GM19035 (cell line): ENCODE data around the gene CFAP97D2.
A peak's percentile ranks its signal among the peaks of the same experiment; 100 is the strongest.
"Not testable (repeated sequence)": the region's sequence is repeated elsewhere in the genome, so short reads cannot be mapped to it uniquely, and the experiment has no call there.

Source experiments
- ATAC-seq: cut with Tn5 transposase; IDR thresholded peaks from one replicate; pipeline ENCODE4 v1.9.1; 2021; ENCODE audit not compliant: unreplicated experiment

The CFAP97D2 gene

DNA sequence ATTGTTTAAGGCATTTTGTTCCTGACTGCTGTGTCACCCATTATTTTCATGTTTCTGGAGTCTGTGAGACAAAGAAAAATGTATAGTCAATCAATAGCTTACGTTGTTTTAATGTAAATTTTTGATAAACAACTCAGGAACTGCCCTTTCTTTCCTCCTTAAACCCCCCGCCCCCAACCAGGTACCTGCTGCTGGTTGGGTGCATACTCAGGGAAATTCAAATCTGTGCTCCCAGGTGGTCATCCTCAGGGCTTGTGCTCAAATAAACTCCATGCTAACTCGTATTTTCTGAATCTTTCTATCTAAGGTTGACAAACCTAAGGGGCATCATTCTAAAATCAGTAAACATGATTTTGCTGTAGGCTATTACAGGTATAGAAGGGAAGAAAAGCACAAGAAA is 51.5 kb downstream of the CFAP97D2 start:
- no peak for ATAC-seq

DNA sequence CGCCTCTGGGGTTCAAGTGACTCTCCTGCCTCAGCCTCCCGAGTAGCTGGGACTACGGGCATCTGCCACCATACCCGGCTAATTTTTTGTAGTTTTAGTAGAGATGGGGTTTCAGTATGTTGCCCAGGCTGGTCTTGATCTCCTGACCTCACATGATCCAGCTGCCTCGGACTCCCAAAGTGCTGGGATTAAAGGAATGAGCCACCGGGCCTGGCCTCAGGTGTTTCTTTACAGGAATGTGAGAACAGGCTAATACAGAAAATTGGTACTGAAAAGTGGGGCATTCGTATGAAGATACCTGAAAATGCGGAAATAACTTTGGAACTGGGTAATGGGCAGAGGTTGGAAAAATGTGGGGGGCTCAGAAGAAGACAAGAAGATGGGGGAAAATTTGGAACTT is 52.8 kb downstream of the CFAP97D2 start:
- no peak for ATAC-seq

DNA sequence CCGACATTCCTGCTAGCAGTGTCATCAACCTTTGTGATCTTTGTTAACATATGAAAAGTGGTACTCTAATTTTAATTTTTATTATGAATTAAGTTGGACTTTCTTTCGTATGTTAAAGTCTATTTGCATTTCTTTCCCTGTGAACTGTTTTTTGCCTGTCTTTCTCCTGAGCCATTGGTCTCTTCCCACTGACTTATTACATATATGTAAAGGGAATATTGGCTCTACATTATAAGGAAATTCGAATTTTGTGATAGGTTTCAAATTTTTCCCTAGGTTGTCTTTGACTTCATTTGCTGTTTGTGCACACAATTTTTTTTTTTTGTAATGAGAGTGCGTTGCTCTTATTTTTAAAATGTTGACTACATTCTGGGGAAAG is 55.2 kb downstream of the CFAP97D2 start:
- no peak for ATAC-seq

DNA sequence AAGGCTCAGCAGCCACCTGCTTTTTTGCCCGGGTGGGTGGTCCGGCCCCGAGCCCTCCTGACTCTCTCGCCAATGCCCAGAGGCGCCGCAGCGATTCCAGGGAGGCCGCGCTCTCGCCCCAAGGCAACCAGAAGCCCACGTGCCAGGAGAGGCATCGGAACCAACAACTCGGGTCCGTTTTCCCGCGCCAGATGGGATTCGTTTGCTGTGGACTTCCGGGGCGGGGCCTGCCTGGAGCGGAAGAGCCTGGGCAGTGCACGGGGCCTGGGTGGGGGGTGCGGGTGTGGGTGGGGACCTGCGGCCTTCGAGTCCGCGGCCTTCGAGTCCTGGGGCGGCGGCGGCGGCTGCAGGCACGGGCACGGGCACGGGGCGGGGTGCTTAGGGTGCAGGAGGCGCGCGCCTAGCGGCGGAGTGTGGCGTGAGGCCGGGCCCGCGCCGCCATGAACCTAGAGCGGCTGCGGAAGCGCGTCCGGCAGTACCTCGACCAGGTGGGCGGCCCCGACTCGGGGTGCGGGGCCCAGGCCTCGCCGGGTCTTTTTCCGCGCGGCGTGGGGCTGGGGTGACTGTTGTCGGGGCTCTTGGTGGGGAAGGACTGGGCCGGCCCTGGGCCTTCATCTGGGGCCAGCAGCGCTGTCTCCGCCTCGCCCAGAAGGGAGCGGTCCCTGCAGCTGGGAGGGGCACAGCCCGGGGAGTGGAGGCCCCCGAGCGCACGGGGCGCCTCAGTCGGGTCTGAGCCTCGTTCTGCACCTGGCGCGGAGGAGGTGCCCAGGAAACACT is 55.8 kb downstream of the CFAP97D2 start, which contains the start of gene CDC16:
Gene CDC16 (plus strand): TSS at position 253 of the 777 bp plus-strand sequence. CDS start 188 bp downstream, at position 441.
- ATAC-seq = peak; percentile 91

DNA sequence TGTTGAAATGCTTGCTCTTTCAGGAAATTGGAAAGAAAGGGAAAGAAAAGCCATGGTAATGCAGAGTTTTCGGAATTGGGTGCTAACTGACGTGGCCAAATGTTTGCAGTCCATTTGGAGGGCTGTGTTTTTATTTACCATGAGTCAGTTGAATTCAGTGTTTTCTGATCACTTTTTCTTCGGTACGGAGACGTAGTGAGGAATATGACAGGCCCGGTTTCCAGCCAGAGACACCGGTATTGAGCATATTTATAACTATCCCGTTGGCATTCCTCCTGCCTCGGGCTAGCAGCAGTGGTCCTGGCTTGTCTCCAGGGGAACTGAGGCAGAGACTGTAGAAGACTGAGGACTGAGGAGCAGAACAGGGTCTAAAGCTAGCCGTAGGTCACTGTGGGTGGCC is 56.6 kb downstream of the CFAP97D2 start:
- no peak for ATAC-seq

DNA sequence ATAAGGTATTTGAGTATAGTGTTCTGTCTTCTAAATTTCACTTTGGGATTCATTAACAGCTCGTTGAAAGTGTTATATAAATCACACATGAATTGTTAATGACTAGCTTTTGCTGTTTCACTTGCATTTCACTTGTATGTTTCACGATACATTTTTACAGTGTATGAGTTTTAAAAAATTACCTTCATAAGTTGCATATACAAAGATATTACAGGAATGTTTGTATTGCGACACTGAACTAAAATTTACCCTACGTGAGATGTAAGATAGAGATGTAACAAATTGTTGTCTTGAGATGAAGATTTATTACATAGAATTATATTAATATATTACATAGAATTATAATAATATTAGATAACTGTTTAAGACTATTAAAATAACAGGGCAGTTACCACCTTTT is 57.2 kb downstream of the CFAP97D2 start:
- ATAC-seq = no peak

DNA sequence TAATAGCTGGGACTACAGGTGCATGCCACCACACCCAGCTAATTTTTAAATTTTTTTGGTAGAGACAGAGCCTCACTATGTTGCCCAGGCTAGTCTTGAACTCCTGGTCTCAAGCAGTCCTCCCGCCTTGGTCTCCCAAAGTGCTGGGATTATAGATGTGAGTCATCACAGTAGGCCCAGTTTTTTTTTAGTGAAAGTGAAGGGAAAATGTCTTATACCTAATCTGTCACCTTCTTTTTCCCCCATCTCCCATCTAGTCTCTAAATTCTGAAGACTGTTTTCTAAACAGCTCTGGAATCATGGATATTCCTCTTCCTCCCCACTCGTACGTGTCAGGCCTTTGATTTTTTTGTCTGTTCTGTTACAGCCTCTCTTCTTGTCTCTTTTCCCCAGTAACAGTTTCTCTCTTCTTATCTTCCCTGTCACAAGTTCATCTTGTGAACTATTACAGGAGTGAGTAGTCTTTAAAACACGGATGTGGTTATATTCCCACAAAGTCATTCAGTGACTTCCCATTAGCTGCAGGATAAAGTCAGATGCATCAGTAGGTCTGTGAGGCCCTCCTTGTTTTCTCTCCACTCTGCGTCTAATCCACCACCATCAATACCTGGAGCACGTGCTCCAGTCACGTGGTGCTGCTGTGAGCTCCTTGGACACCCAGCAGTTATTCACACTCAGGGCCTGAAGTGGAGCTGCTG is 58.5 kb downstream of the CFAP97D2 start:
- ATAC-seq = no peak

DNA sequence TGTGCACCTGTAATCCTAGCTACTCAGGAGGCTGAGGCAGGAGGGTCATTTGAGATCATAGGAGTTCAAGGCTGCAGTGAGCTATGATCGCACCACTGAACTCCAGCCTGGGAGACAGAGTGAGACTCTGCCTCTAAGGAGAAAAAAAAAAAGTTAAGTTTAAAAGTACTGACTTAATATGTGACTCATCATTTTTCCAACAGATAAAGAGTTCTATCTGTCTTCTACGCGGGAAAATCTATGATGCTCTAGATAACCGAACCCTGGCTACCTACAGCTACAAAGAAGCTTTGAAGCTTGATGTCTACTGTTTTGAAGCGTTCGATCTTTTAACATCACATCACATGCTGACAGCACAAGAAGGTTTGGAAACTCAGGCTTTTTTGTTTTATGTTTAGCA is 62.9 kb downstream of the CFAP97D2 start:
- ATAC-seq = no peak

DNA sequence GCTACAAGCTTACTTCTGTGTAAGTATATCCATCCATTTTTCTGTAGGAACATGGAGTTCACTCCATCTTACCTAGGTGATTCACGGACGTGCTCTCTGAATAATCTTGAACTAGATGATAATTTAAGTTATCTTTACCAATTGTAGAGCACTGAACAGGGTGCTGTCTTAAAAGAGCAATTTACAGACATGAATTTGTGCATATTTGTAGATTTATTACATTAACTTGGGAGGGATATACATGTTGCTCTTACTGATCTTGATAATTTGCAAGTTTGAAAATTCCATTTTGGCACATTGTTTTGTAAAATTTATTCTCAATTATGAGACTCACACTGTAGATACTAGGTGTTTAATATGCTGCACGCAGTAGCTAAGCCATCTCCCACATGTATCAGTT is 64.9 kb downstream of the CFAP97D2 start:
- ATAC-seq = no peak

DNA sequence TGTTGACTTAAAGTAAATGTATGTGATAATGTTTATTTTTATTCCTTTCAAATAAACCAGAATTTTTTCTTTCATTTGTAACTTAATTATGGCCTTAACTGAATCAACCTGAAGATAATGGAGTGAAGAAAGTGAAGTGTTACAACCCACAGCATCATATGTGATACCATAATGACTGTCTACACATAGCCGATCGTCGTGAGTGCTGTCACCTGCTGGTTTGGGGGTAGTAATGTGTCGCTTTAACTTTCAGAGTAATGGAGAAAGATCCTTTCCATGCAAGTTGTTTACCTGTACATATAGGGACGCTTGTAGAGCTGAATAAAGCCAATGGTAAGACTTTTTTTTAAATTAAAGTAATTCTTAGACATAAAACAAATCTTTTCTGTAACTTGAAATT is 65.6 kb downstream of the CFAP97D2 start:
- ATAC-seq = no peak

DNA sequence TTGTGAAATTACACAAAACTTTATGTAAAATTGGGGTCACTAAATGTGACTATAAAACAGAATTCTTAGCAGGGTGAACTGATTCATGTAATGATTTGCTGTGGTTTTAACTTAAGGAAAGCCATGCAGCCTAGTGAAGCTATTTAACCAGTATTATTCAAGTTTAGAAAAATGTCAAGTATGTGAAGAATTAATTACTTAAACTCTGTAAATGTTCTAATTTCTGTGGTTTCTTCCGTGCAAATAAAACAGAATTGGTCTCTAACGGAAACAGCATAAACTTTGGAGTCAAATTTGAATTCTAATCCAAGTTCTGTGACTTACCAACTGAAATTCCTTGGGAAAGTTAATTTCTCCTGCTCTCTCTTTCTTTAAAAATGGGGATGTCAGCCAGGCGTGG is 69.0 kb downstream of the CFAP97D2 start:
- ATAC-seq = no peak

DNA sequence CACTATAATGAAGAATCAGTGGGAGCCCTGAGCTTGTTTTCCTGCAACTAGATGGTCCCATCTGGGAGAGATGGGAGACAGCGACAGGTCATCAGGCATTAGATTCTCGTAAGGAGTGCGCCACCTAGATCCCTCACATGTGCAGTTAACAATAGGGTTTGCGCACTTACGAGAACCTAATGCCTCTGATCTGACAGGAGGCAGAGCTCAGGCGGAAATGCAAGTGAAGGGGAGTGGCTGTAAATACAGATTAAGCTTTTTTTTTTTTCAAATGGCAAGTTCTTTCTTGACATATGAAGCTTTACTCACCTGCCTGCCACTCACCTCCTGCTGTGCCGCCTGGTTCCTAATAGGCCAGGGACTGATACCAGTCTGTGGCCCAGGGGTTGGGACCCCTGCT is 70.0 kb downstream of the CFAP97D2 start:
- no peak for ATAC-seq

DNA sequence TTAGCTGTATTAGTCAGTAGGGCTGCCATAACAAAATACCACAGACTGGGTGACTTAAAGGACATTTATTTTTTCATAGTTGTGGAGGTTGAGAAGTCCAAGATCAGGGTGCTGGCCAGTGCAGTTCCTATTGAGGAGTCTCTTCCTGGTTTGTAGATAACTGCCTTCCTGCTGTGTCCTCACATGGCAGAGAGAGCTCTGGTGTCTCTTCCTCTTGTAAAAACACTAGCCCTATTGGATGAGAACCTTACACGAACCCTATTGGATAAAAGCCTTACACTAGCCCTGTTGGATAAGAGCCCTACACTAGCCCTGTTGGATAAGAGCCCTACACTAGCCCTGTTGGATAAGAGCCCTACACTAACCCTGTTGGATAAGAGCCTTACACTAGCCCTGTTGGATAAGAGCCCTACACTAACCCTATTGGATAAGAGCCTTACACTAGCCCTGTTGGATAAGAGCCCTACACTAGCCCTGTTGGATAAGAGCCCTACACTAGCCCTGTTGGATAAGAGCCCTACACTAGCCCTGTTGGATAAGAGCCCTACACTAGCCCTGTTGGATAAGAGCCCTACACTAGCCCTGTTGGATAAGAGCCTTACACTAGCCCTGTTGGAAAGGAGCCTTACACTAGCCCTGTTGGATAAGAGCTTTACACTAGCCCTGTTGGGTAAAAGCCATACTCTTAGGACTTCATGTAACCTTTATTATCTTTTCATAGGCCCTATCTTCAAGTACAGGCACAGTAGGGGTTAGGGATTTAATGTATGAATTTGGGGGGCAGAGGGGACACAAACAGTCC is 72.8 kb downstream of the CFAP97D2 start:
- ATAC-seq = not testable (repeated sequence)

DNA sequence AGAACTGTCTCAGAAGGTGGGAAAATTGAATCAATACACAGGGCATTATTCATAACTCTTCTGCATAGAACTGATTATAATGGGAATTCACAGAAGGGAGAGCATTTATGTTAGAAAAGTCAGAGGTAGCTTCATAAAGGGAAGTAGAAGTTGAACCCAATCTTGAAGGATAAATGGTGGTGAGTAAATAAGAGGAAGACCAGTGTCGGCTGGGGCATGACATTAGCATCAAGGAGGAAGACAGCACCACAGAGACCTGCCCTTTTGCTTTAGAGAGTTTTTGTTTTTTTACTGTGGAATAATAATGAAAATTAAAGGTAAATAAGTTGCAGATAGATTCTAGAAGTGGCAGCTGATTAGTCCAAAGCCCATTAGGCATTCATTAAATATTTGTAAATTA is 77.5 kb downstream of the CFAP97D2 start:
- ATAC-seq = no peak

DNA sequence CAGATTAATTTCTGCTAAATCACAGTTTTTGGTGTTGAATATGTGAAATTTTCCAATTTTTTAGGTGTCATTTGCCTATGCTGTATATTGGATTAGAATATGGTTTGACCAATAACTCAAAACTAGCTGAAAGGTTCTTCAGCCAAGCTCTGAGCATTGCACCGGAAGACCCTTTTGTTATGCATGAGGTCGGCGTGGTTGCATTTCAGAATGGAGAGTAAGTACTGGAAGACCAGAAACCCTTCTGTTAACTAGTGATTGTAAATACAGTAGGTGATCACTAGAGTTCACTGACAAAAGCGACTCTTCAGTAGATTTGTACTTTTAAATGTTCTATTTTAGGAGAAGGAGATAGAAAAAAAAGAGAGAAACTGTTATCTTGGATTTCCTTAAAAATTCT is 78.0 kb downstream of the CFAP97D2 start:
- ATAC-seq = no peak

DNA sequence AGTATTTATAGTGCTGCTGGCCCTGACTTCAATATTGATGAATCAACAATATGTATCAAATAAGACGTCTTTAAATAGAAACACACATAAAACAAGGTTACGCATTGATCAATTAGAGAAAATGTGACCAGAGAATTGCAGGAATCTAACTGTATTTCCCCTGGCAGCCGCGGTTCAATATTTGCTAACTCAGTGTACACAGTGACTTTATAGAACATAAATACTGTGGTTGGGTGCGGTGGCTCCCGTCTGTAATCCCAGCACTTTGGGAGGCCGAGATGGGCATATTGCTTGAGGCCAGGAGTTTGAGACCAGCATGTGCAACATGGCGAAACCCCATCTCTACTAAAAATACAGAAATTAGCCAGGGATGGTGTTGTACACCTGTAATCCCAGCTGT is 79.5 kb downstream of the CFAP97D2 start:
- no peak for ATAC-seq

DNA sequence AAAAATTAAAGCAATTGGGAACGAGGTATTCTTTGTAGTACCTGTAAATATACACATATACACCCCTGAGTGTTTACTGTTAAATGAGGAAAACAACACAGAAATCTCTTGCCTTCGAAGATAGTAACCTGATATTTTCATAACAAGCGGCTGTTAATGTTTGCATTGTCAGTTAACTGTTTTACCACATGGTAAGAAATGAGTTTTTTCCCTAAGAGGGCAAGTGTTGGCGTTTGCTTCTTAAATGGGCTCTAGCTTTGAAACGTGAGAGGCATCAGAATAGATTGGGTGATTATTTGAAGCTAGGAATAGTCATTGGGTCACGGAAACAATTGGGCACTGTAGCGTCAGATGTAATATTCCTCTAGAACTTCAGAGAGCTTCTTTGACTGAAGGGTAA is 80.3 kb downstream of the CFAP97D2 start:
- no peak for ATAC-seq

DNA sequence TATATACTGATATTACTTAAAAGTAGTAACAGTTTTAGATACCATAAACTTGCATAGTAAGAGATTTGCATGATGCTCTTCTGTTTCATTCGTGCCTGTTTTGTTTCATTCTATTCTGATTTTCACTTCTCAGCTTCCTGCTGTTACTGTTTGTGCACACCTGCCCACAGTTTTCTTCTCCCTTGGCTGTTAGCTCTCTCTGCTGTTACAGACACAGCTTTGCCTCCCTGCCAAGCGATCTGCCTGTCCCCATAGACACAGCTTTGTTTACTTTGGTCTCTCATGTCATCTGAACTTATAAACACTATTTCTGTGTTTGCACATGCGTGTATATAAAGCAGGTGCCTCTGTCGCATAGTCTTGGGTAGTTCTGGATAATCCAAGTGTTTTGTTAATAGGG is 80.9 kb downstream of the CFAP97D2 start:
- no peak for ATAC-seq

DNA sequence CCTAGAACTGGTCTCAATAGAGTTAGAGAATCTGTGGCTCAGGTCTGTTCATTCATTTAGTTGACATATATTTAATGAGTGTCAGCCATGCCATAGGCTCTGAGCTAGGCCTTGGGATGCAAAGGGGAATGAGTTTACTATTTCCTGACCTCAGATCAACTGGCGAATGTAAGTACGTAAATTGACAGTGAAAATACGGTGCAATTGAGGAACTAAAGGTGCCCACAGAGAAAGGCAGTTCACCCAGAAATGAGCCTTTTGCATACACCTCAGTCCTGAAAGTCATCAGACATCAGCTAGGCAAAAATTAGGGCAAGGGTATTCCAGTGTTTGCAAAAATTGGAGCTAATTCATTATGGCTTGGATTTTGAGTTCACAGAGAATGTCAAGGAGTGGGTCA is 81.8 kb downstream of the CFAP97D2 start:
- no peak for ATAC-seq

DNA sequence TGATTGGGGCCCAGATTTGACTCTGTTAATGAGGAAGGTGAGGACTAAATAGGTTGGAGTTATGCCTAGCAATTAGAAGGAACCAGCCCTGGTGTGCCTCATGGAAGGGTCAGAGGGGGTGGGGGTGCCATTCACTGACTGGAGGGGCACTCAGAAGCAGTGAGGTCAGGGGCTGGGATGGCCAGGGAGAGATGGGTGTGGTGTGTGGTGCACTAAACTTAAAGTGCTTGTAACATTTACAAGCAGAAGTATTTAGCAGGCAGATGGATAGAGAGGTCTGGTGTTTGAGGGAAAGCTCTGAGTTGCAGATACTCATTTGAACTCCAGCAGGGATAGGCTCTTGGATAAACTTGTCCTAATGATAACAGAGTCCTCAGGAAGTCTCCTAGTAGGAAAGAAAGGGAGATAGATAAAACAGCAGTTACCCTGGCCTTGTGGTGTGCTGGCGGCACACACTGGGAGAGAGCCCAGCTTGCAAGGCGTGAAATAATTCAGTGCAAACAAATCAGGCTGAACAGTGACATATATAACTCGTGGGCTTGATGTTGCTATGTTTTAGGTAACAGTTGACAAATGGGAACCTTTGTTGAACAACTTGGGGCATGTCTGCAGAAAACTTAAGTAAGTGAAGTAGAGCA is 82.4 kb downstream of the CFAP97D2 start:
- ATAC-seq = no peak

DNA sequence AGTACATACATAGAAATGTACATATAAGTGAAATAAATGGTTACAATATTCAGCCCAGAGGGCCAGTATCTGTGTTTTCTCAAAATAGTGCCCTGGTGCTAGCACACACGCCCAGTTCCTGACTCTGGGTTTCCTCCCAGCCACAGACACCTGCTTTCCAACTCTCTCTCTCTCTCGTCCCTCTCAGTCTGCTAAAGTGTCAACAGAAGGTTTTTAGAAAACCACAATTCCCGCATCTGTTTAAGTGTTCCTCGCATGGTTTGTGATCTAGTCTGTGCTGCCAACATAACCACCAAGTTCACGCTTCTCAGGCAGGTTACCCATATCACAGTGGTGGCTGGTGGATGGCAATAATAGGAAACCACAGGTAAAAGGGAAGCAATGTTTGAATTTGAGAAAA is 84.5 kb downstream of the CFAP97D2 start:
- no peak for ATAC-seq
